CD4-positive, alpha-beta memory T cell (primary cell): ENCODE data around the gene UPK2. TPM values are rescaled to one million over a fixed set of nuclear protein-coding genes. Genes with fewer than 3 reads are reported as not detected.
A peak's percentile ranks its signal among the peaks of the same experiment; 100 is the strongest.
"Not testable (repeated sequence)": the region's sequence is repeated elsewhere in the genome, so short reads cannot be mapped to it uniquely, and the experiment has no call there.

Source experiments
- CTCF ChIA-PET: fragments of 350-600 bp; sonication (Branson Sonifier 250); formaldehyde crosslinking; loops from one replicate; lab custom pipeline; 2021; ENCODE audit warnings: inconsistent platforms; ENCODE audit not compliant: partially characterized antibody; lab: Charles Lee
- POLR2A ChIA-PET: fragments of 350-600 bp; sonication (Branson Sonifier 250); formaldehyde crosslinking; loops from one replicate; lab custom pipeline; 2021; ENCODE audit not compliant: partially characterized antibody; lab: Charles Lee
- DNase-seq, 5 donors: peaks; one replicate each; pipeline versions ENCODE4 v3.0.0 to v3.0.0-alpha.2; 2020 to 2022; ENCODE audit warnings: mixed read lengths in 1 of 5
- H3K27ac ChIP-seq: one replicate; pipeline ENCODE4 v1.7.0; 2013; ENCODE audit warnings: low read depth, low read length
- H3K27me3 ChIP-seq: 2 replicates; pipeline ENCODE4 v1.7.0; 2013; ENCODE audit warnings: mild to moderate bottlenecking, low read length, moderate library complexity; ENCODE audit not compliant: insufficient read depth
- H3K36me3 ChIP-seq: 2 replicates; pipeline ENCODE4 v1.7.0; 2013; ENCODE audit warnings: mild to moderate bottlenecking, low read length, moderate library complexity; ENCODE audit not compliant: insufficient read depth
- H3K4me1 ChIP-seq: 2 replicates; pipeline ENCODE4 v1.7.0; 2013; ENCODE audit warnings: mild to moderate bottlenecking, low read length, moderate library complexity; ENCODE audit not compliant: insufficient read depth
- H3K4me3 ChIP-seq, 2 donors: one replicate each; pipeline ENCODE4 v1.7.0; 2013; ENCODE audit warnings: low read length in 2 of 2, mild to moderate bottlenecking in 1 of 2
- H3K9me3 ChIP-seq, 2 donors: one replicate each; pipeline ENCODE4 v1.7.0; 2013; ENCODE audit warnings: low read length in 2 of 2, control low read depth in 1 of 2; ENCODE audit not compliant: control insufficient read depth in 1 of 2
- H3K27ac Mint-ChIP-seq, 7 donors: one replicate each; pipeline ENCODE4 v1.8.0; 2020 to 2021; ENCODE audit warnings: mixed read lengths in 7 of 7, mild to moderate bottlenecking in 6 of 7, inconsistent platforms in 3 of 7, moderate library complexity in 3 of 7
- H3K27me3 Mint-ChIP-seq, 2 donors: one replicate each; pipeline ENCODE4 v1.8.0; 2020 to 2021; ENCODE audit warnings: mixed read lengths in 2 of 2
- H3K36me3 Mint-ChIP-seq, 2 donors: one replicate each; pipeline ENCODE4 v1.8.0; 2020 to 2021; ENCODE audit warnings: mixed read lengths in 2 of 2, inconsistent platforms in 1 of 2, mild to moderate bottlenecking in 1 of 2
- H3K4me1 Mint-ChIP-seq, 4 donors: one replicate each; pipeline ENCODE4 v1.8.0; 2020 to 2021; ENCODE audit warnings: mixed read lengths in 4 of 4, mild to moderate bottlenecking in 1 of 4
- H3K4me3 Mint-ChIP-seq, 8 donors: one replicate each; pipeline ENCODE4 v1.8.0; 2020 to 2021; ENCODE audit warnings: mixed read lengths in 8 of 8, mild to moderate bottlenecking in 7 of 8, moderate library complexity in 6 of 8, inconsistent platforms in 3 of 8
- H3K9me3 Mint-ChIP-seq, 8 donors: one replicate each; pipeline ENCODE4 v1.8.0; 2020 to 2021; ENCODE audit warnings: mixed read lengths in 8 of 8, mild to moderate bottlenecking in 5 of 8, inconsistent platforms in 3 of 8, moderate library complexity in 1 of 8
- intact Hi-C: fragments of 100-400 bp; cut with micrococcal nuclease; formaldehyde crosslinking; loops from one replicate; pipeline ENCODE4 v1.15.1; 2023
- polyA plus RNA-seq, 2 donors: library from polyadenylated mRNA; unstranded; fragments of 300-500 nt; fragmentation: Illumina TruSeq; gene quantifications; one replicate each; pipeline ENCODE4 v1.2.3, GENCODE V29; 2021
- total RNA-seq, 2 experiments: library from RNA; stranded (reverse); gene quantifications; one replicate each; pipeline ENCODE4 v1.2.3, GENCODE V29; 2021

Gene UPK2
- total and polyA plus RNA-seq, 4 experiments from 2014 or later, result not detected

DNA sequence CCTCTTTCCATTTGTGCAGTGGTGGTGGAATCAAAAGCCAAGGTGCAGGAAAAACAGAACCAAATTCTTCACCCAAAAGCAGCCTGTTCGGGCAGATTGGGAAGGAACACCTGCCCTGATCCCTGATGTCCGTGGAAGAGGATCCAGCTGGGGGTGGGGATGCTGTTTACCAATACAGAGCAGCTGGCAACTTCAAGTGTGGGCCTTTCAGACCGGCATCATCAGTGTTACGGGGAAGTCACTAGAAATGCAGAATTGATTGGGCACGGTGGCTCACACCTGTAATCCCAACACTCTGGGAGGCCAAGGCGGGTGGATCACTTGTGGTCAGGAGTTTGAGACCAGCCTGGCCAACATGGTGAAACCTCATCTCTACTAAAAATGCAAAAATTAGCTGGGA, 2.1 kb upstream of the UPK2 start:
- H3K4me3 Mint-ChIP-seq, H3K4me1 Mint-ChIP-seq, H3K27ac Mint-ChIP-seq, DNase-seq, H3K27ac ChIP-seq, H3K36me3 Mint-ChIP-seq, H3K4me3 ChIP-seq, intact Hi-C loops, H3K27me3 ChIP-seq, H3K27me3 Mint-ChIP-seq, H3K4me1 ChIP-seq, H3K9me3 ChIP-seq, POLR2A ChIA-PET, H3K9me3 Mint-ChIP-seq, H3K36me3 ChIP-seq: not testable (repeated sequence)
- CTCF ChIA-PET, result interaction anchor here (0.6 to 5.7 kb wide), 9 partner anchors 9 to 345 kb away, joined by 3 to 37 read pairs (median 3); no protein-coding TSS in a partner anchor

DNA sequence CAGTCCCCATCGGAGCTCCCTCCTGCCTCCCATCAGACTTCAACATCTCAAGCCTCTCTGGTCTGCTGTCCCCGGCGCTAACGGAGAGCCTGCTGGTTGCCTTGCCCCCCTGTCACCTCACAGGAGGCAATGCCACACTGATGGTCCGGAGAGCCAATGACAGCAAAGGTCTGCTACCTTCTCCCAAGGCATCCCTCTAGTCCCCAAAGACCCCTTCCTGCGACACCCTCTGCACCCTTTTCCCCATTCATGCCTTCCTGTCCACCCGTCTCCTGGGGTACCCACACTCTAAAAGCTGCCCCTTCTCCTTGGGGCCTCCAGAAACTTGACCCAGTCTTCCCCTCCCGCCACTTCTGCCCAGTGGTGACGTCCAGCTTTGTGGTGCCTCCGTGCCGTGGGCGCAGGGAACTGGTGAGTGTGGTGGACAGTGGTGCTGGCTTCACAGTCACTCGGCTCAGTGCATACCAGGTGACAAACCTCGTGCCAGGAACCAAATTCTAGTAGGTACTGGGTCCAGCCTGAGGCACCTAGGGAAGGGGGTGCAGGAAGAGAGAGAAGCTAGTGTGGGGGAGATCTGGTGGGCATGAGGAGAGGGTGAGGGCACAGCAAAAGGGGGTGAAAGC, 860 bp downstream of the UPK2 start:
- no peak for DNase-seq
- no peaks in the 10 kb centered on the region for H3K36me3 ChIP-seq
- H3K9me3 Mint-ChIP-seq, result peaks cover 0 to 1% (median 0%) of the 10 kb centered on the region in 8 donors
- intact Hi-C loops, result loop anchor here (1.0 to 5.0 kb wide), 5 partner anchors 27 to 360 kb away; partner anchors contain the start of gene DDX6
- H3K27ac Mint-ChIP-seq, result peak overlapping the region in 3 of 7 donors; percentile 42 to 55 (median 49)
- no peaks in the 10 kb centered on the region for H3K27me3 ChIP-seq
- CTCF ChIA-PET, result interaction anchor here (0.7 to 5.7 kb wide), 26 partner anchors 12 to 364 kb away, joined by 3 to 37 read pairs (median 4); partner anchors contain the start of genes BCL9L and DDX6
- H3K36me3 Mint-ChIP-seq, result no peaks in the 10 kb centered on the region
- no peak overlapping the region for H3K4me3 Mint-ChIP-seq
- H3K27me3 Mint-ChIP-seq, result peaks cover 0 to 4% of the 10 kb centered on the region in 2 donors
- H3K4me1 ChIP-seq, result peaks cover 5% of the 10 kb centered on the region
- H3K4me3 ChIP-seq, result no peak overlapping the region
- peaks cover 4 to 5% (median 4%) of the 10 kb centered on the region in 4 donors for H3K4me1 Mint-ChIP-seq
- no peaks in the 10 kb centered on the region for H3K9me3 ChIP-seq
- POLR2A ChIA-PET, result interaction anchor here (0.7 to 1.4 kb wide), 7 partner anchors 11 to 166 kb away, joined by 3 to 5 read pairs (median 3); partner anchors contain the start of gene DDX6
- H3K27ac ChIP-seq, result no peak overlapping the region

DNA sequence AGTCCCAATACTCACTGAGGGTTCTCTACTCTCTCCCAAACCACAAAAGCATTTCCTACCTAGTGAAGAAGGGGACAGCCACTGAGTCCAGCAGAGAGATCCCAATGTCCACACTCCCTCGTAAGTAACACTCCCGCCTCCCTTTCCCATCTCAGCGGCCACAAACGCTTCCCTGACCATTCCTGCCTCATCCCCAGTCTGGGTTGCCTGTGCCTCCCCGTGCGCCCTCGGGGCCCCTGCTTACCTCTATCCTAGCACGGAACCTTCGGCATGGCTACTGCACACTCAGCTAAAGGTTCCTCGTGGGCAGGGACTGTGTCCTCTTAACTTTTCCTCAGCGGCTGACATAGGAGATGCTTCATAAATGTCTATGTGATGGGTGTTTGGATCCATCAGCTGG, 1.5 kb downstream of the UPK2 start:
- ChIA-PET POLR2A (interaction anchor here (0.9 to 1.4 kb wide), 4 partner anchors 27 to 142 kb away, joined by 3 to 5 read pairs (median 4); no protein-coding TSS in a partner anchor), CTCF (interaction anchor here (0.7 to 5.7 kb wide), 21 partner anchors 13 to 363 kb away, joined by 3 to 37 read pairs (median 4); partner anchors contain the start of genes BCL9L and DDX6)
- Mint-ChIP-seq H3K27me3 (peaks cover 0 to 4% of the 10 kb centered on the region in 2 donors), H3K27ac (peak overlapping the region in 1 of 7 donors; percentile 42), H3K9me3 (peaks cover 0 to 1% (median 0%) of the 10 kb centered on the region in 8 donors), H3K4me1 (peaks cover 4 to 5% (median 4%) of the 10 kb centered on the region in 4 donors), H3K36me3 (no peaks in the 10 kb centered on the region), H3K4me3 (no peak overlapping the region)
- intact Hi-C loops, result loop anchor here (2.0 to 5.0 kb wide), 2 partner anchors 167 to 360 kb away; partner anchors contain the start of gene DDX6
- no peaks in the 10 kb centered on the region for H3K36me3 ChIP-seq
- no peaks in the 10 kb centered on the region for H3K9me3 ChIP-seq
- no peak for DNase-seq
- H3K27ac ChIP-seq, result no peak overlapping the region
- peaks cover 5% of the 10 kb centered on the region for H3K4me1 ChIP-seq
- no peaks in the 10 kb centered on the region for H3K27me3 ChIP-seq
- no peak overlapping the region for H3K4me3 ChIP-seq

GRCh38 chr11:118957968-118958367, 1.9 kb downstream of the UPK2 start:
- POLR2A ChIA-PET, result interaction anchor here (0.9 kb wide), 1 partner anchor 142 kb away, joined by 3 read pairs; no protein-coding TSS in a partner anchor
- H3K36me3 ChIP-seq, result no peaks in the 10 kb centered on the region
- Mint-ChIP-seq H3K27me3 (peaks cover 0 to 4% of the 10 kb centered on the region in 2 donors), H3K27ac (no peak overlapping the region), H3K36me3 (no peaks in the 10 kb centered on the region), H3K4me1 (peaks cover 4 to 5% (median 4%) of the 10 kb centered on the region in 4 donors), H3K9me3 (peaks cover 0 to 1% (median 0%) of the 10 kb centered on the region in 8 donors), H3K4me3 (no peak overlapping the region)
- no peak overlapping the region for H3K27ac ChIP-seq
- H3K9me3 ChIP-seq, result no peaks in the 10 kb centered on the region
- H3K27me3 ChIP-seq, result no peaks in the 10 kb centered on the region
- no peak overlapping the region for H3K4me3 ChIP-seq
- intact Hi-C loops, result loop anchor here (2.0 to 5.0 kb wide), 2 partner anchors 167 to 361 kb away; partner anchors contain the start of gene DDX6
- CTCF ChIA-PET, result interaction anchor here (0.7 to 5.7 kb wide), 14 partner anchors 18 to 364 kb away, joined by 3 to 37 read pairs (median 5); partner anchors contain the start of genes BCL9L and DDX6
- no peak for DNase-seq
- H3K4me1 ChIP-seq, result peaks cover 5% of the 10 kb centered on the region

GRCh38 chr11:118958577-118958976, 2.5 kb downstream of the UPK2 start:
- no peak for DNase-seq
- intact Hi-C loops, result loop anchor here (5.0 kb wide), 1 partner anchor 361 kb away; no protein-coding TSS in a partner anchor
- H3K4me1 Mint-ChIP-seq, result peaks cover 4 to 5% (median 4%) of the 10 kb centered on the region in 4 donors
- no peak overlapping the region for H3K27ac Mint-ChIP-seq
- Histone ChIP-seq H3K27ac (no peak overlapping the region), H3K9me3 (no peaks in the 10 kb centered on the region), H3K4me1 (peaks cover 5% of the 10 kb centered on the region), H3K36me3 (no peaks in the 10 kb centered on the region), H3K4me3 (no peak overlapping the region), H3K27me3 (no peaks in the 10 kb centered on the region)
- H3K9me3 Mint-ChIP-seq, result peaks cover 0 to 1% (median 0%) of the 10 kb centered on the region in 8 donors
- H3K4me3 Mint-ChIP-seq, result no peak overlapping the region
- POLR2A ChIA-PET, result no interaction called here
- no peaks in the 10 kb centered on the region for H3K36me3 Mint-ChIP-seq
- H3K27me3 Mint-ChIP-seq, result peaks cover 0 to 4% of the 10 kb centered on the region in 2 donors
- CTCF ChIA-PET, result interaction anchor here (1.0 to 5.7 kb wide), 4 partner anchors 170 to 300 kb away, joined by 3 to 37 read pairs (median 4); no protein-coding TSS in a partner anchor

GRCh38 chr11:118961189-118961588, 5.1 kb downstream of the UPK2 start:
- ChIA-PET POLR2A (no interaction called here), CTCF (interaction anchor here (1.3 kb wide), 1 partner anchor 55 kb away, joined by 3 read pairs; no protein-coding TSS in a partner anchor)
- peaks cover 0 to 4% of the 10 kb centered on the region in 2 donors for H3K27me3 Mint-ChIP-seq
- H3K4me3 Mint-ChIP-seq, result no peak overlapping the region
- H3K4me1 Mint-ChIP-seq, result peaks cover 4 to 5% (median 4%) of the 10 kb centered on the region in 4 donors
- H3K27ac ChIP-seq, result no peak overlapping the region
- H3K36me3 ChIP-seq, result no peaks in the 10 kb centered on the region
- no peaks in the 10 kb centered on the region for H3K27me3 ChIP-seq
- H3K9me3 Mint-ChIP-seq, result peaks cover 0 to 1% (median 0%) of the 10 kb centered on the region in 8 donors
- H3K27ac Mint-ChIP-seq, result no peak overlapping the region
- H3K9me3 ChIP-seq, result no peaks in the 10 kb centered on the region
- intact Hi-C loops, result no loop called here
- H3K36me3 Mint-ChIP-seq, result no peaks in the 10 kb centered on the region
- no peak for DNase-seq
- peaks cover 5% of the 10 kb centered on the region for H3K4me1 ChIP-seq
- no peak overlapping the region for H3K4me3 ChIP-seq

DNA sequence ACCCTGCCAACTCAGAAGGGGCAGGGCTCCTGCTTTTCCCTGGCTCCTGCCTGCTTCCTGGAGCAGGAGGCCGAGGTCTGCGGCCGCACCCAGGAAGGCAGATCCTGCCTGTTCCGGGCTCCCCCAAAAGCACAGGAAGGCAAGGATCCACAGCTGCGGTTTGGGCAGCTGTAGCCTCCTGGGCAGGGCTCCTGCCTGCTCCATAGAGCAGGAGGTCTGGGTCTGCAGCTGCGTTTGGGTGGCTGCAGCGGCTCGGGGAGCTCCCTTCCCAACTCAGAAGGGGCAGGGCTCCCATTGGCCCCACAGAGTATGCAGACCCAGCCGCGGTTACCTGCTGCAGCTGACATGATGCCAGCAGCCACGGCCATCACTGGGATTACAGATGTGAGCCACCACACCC, 5.5 kb downstream of the UPK2 start:
- Histone ChIP-seq H3K36me3 (no peaks in the 10 kb centered on the region), H3K4me3 (no peak overlapping the region), H3K27ac (no peak overlapping the region), H3K9me3 (no peaks in the 10 kb centered on the region), H3K4me1 (peaks cover 2% of the 10 kb centered on the region), H3K27me3 (no peaks in the 10 kb centered on the region)
- Mint-ChIP-seq H3K9me3 (no peaks in the 10 kb centered on the region), H3K4me1 (peaks cover under 1 to 2% (median 1%) of the 10 kb centered on the region in 4 donors), H3K27me3 (peaks cover 0 to under 1% of the 10 kb centered on the region in 2 donors), H3K27ac (no peak overlapping the region), H3K4me3 (no peak overlapping the region), H3K36me3 (no peaks in the 10 kb centered on the region)
- ChIA-PET CTCF (interaction anchor here (0.7 to 0.9 kb wide), 2 partner anchors 56 to 177 kb away, joined by 3 read pairs; no protein-coding TSS in a partner anchor), POLR2A (no interaction called here)
- intact Hi-C loops, result no loop called here
- no peak for DNase-seq
